Parathyroid adenoma (tissue), 2 donors: ENCODE data around the gene SLC22A8.
"Not testable (repeated sequence)": the region's sequence is repeated elsewhere in the genome, so short reads cannot be mapped to it uniquely, and the experiment has no call there.

Source experiments
- H2AFZ ChIP-seq: fragments of 300-600 bp; sonication (generic); one replicate; pipeline ENCODE4 v1.7.0; 2017; ENCODE audit warnings: antibody characterized with exemption, mild to moderate bottlenecking
- H3K27ac ChIP-seq: fragments of 300-600 bp; sonication (generic); one replicate; pipeline ENCODE4 v1.7.0; 2017
- H3K27me3 ChIP-seq: fragments of 300-600 bp; sonication (generic); one replicate; pipeline ENCODE4 v1.7.0; 2017; ENCODE audit warnings: low read length; ENCODE audit not compliant: control insufficient read depth, insufficient read depth
- H3K36me3 ChIP-seq: fragments of 300-600 bp; sonication (generic); one replicate; pipeline ENCODE4 v1.7.0; 2017; ENCODE audit warnings: low read length; ENCODE audit not compliant: control insufficient read depth, insufficient read depth
- H3K4me1 ChIP-seq: fragments of 300-600 bp; sonication (generic); one replicate; pipeline ENCODE4 v1.7.0; 2017; ENCODE audit warnings: control low read depth
- H3K4me2 ChIP-seq: fragments of 300-600 bp; sonication (generic); one replicate; pipeline ENCODE4 v1.7.0; 2017; ENCODE audit warnings: low read length
- H3K4me3 ChIP-seq: fragments of 300-600 bp; sonication (generic); one replicate; pipeline ENCODE4 v1.7.0; 2017; ENCODE audit warnings: low read depth, low read length
- H3K79me2 ChIP-seq: fragments of 300-600 bp; sonication (generic); one replicate; pipeline ENCODE4 v1.7.0; 2017; ENCODE audit warnings: control low read depth
- H3K9ac ChIP-seq: fragments of 300-600 bp; sonication (generic); one replicate; pipeline ENCODE4 v1.7.0; 2017; ENCODE audit warnings: mild to moderate bottlenecking
- H3K9me3 ChIP-seq: fragments of 300-600 bp; sonication (generic); one replicate; pipeline ENCODE4 v1.7.0; 2017; ENCODE audit warnings: low read length; ENCODE audit not compliant: control insufficient read depth
- CTCF ChIP-seq: fragments of 300-600 bp; sonication (generic); IDR thresholded peaks from one replicate; pipeline ENCODE4 v1.7.0; 2017; ENCODE audit warnings: antibody characterized with exemption, mild to moderate bottlenecking
- donor health status: primary hyperparathyroidism.

SLC22A8 gene

DNA sequence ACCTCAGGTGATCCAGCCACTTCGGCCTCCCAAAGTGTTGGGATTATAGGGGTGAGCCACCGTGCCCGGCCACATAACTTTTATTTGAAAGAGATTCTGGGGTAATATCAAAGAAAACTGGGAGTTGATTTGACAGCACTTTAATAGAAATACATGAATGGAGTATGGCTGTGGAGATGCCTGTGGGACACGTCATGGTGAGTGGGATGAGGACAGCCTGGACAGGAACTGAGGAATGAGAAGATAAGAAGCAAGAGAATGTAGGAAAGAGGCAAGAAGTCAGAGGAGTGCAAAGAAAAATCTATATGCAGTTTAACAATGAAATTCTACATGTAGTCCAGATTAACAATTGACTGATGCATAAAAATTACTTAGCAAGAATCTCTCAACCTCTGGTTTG is 61.8 kb downstream of the SLC22A8 start:
- Histone ChIP-seq H3K4me2 (no peak overlapping the region), H3K4me1 (peaks cover 4% of the 10 kb centered on the region), H3K27me3 (no peaks in the 10 kb centered on the region), H3K9ac (no peak overlapping the region), H3K9me3 (no peaks in the 10 kb centered on the region), H3K36me3 (no peaks in the 10 kb centered on the region), H3K79me2 (no peaks in the 10 kb centered on the region), H3K4me3 (no peak overlapping the region), H2AFZ (no peak overlapping the region), H3K27ac (no peak overlapping the region)
- TF ChIP-seq CTCF, result no peak

- Histone ChIP-seq H3K36me3 (no peaks in the 10 kb centered on the region), H3K4me3 (no peak overlapping the region), H3K4me2 (no peak overlapping the region), H3K27ac (no peak overlapping the region), H3K27me3 (no peaks in the 10 kb centered on the region), H3K4me1 (no peaks in the 10 kb centered on the region), H3K9me3 (no peaks in the 10 kb centered on the region), H3K79me2 (no peaks in the 10 kb centered on the region), H3K9ac (no peak overlapping the region), H2AFZ (no peak overlapping the region)
- TF ChIP-seq CTCF, result no peak
These were observed 66.8 kb downstream of the SLC22A8 start for GRCh38 chr11:62948765-62949320.

- H3K9me3 ChIP-seq, H3K4me3 ChIP-seq, H3K36me3 ChIP-seq, H3K4me1 ChIP-seq, H3K27me3 ChIP-seq, H2AFZ ChIP-seq, H3K9ac ChIP-seq, H3K79me2 ChIP-seq, H3K27ac ChIP-seq, H3K4me2 ChIP-seq: not testable (repeated sequence)
These were observed 70.1 kb downstream of the SLC22A8 start for GRCh38 chr11:62945538-62945937.
